HepG2 (cell line): ENCODE results near the gene PDE9A. TPM values are rescaled to one million over a fixed set of nuclear protein-coding genes. Genes with fewer than 3 reads are reported as not detected.
A peak's percentile ranks its signal among the peaks of the same experiment; 100 is the strongest.

Experiments
- HNF4G ChIP-seq, 2 experiments: sonication (generic) in 1 of 2; formaldehyde crosslinking in 1 of 2; IDR thresholded peaks; 2 replicates each; pipeline versions ENCODE4 v1.4.0 to v1.6.1; 2011 to 2020; ENCODE audit warnings: borderline replicate concordance in 2 of 2, low read depth in 2 of 2, mild to moderate bottlenecking in 2 of 2, low read length in 1 of 2, missing genetic modification reagents in 1 of 2, moderate library complexity in 1 of 2
- SOX6 ChIP-seq, 2 experiments: fragments of 450-650 bp in 1 of 2; sonication (generic) in 1 of 2; formaldehyde crosslinking in 1 of 2; IDR thresholded peaks; 2 replicates each; pipeline versions ENCODE4 v1.4.0 to v1.6.1; 2017 to 2020; ENCODE audit warnings: antibody characterized with exemption in 1 of 2, mild to moderate bottlenecking in 1 of 2, missing genetic modification reagents in 1 of 2
- TCF7L2 ChIP-seq: IDR thresholded peaks from 2 replicates; pipeline ENCODE4 v1.6.1; 2011; ENCODE audit warnings: mild to moderate bottlenecking, low read depth, low read length, moderate library complexity
- polyA plus RNA-seq, 8 experiments: library from polyadenylated mRNA; depleted of rRNA in 3 of 8; stranded (reverse) in 7 of 8; unstranded in 1 of 8; fragments of >200 nt; fragmentation: Illumina TruSeq in 4 of 8; extraction: Trizol in 4 of 8; gene quantifications; 2 replicates each; pipeline versions ENCODE4 v1.2.1 to v1.2.3, GENCODE V29; 2011 to 2016; ENCODE audit warnings: low read depth in 4 of 8, missing spikeins in 1 of 8, mixed read lengths in 1 of 8; ENCODE audit not compliant: insufficient read depth in 1 of 8
- total RNA-seq, 5 experiments: library from RNA; depleted of rRNA; stranded (reverse); fragments of >200 nt; fragmentation: Illumina TruSeq; extraction: Trizol; gene quantifications; 2 replicates each; pipeline ENCODE4 v1.2.3, GENCODE V29; 2016; ENCODE audit warnings: low read depth in 1 of 5
- TF ChIP-seq, protein P1 (sequence below): sonication (generic); formaldehyde crosslinking; IDR thresholded peaks from one replicate; pipeline ENCODE4 v1.5.1; 2020; ENCODE audit warnings: mild to moderate bottlenecking, missing genetic modification reagents; ENCODE audit errors: not compliant biosample characterization
- TF ChIP-seq, protein P2 (sequence below): sonication (generic); formaldehyde crosslinking; IDR thresholded peaks from 2 replicates; pipeline ENCODE4 v1.4.0; 2020; ENCODE audit warnings: missing genetic modification reagents
- TF ChIP-seq, protein P3 (sequence below): IDR thresholded peaks from 2 replicates; pipeline ENCODE4 v1.6.1; 2016

The PDE9A gene
- total and polyA plus RNA-seq, 2 of the 13 experiments (the other 11 are each of a cell fraction or from before 2014, with no cell fraction given): 4.6 to 19.7 TPM

DNA sequence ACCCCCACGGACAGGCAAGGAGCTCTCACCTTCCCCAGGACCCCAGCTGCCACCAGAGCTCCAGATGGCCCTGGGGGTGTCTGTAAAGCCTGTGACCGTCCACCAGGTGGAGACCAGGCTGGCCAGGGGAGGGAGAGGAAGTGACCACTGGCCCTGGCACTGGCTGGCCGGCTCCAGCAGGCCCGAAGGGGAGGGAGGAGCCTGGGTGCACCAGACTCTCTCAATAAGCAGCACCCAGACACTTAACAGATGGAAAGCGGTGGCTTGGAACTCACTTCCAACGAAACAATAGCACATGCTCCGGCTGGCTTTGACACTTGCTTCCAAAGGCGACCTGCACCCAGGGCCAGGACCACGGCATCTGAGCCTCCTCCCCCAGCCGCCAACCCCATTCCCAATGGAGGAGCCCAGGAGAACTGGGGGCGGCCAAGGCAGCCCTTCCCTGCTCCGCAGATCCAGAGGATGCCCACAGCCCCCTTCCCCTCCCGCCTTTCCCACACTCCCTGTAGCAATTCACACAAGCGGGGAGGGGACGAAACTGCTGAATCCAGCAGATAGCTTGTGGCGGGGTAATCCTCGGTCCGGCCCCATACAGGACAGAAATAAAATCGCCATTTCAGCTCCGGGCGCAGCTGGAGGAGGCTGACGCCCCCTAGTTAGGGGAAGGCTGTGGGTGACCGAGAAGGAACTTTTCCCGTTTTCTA is 742 bp upstream of the PDE9A start (continued):
- TF ChIP-seq, protein P1, sequence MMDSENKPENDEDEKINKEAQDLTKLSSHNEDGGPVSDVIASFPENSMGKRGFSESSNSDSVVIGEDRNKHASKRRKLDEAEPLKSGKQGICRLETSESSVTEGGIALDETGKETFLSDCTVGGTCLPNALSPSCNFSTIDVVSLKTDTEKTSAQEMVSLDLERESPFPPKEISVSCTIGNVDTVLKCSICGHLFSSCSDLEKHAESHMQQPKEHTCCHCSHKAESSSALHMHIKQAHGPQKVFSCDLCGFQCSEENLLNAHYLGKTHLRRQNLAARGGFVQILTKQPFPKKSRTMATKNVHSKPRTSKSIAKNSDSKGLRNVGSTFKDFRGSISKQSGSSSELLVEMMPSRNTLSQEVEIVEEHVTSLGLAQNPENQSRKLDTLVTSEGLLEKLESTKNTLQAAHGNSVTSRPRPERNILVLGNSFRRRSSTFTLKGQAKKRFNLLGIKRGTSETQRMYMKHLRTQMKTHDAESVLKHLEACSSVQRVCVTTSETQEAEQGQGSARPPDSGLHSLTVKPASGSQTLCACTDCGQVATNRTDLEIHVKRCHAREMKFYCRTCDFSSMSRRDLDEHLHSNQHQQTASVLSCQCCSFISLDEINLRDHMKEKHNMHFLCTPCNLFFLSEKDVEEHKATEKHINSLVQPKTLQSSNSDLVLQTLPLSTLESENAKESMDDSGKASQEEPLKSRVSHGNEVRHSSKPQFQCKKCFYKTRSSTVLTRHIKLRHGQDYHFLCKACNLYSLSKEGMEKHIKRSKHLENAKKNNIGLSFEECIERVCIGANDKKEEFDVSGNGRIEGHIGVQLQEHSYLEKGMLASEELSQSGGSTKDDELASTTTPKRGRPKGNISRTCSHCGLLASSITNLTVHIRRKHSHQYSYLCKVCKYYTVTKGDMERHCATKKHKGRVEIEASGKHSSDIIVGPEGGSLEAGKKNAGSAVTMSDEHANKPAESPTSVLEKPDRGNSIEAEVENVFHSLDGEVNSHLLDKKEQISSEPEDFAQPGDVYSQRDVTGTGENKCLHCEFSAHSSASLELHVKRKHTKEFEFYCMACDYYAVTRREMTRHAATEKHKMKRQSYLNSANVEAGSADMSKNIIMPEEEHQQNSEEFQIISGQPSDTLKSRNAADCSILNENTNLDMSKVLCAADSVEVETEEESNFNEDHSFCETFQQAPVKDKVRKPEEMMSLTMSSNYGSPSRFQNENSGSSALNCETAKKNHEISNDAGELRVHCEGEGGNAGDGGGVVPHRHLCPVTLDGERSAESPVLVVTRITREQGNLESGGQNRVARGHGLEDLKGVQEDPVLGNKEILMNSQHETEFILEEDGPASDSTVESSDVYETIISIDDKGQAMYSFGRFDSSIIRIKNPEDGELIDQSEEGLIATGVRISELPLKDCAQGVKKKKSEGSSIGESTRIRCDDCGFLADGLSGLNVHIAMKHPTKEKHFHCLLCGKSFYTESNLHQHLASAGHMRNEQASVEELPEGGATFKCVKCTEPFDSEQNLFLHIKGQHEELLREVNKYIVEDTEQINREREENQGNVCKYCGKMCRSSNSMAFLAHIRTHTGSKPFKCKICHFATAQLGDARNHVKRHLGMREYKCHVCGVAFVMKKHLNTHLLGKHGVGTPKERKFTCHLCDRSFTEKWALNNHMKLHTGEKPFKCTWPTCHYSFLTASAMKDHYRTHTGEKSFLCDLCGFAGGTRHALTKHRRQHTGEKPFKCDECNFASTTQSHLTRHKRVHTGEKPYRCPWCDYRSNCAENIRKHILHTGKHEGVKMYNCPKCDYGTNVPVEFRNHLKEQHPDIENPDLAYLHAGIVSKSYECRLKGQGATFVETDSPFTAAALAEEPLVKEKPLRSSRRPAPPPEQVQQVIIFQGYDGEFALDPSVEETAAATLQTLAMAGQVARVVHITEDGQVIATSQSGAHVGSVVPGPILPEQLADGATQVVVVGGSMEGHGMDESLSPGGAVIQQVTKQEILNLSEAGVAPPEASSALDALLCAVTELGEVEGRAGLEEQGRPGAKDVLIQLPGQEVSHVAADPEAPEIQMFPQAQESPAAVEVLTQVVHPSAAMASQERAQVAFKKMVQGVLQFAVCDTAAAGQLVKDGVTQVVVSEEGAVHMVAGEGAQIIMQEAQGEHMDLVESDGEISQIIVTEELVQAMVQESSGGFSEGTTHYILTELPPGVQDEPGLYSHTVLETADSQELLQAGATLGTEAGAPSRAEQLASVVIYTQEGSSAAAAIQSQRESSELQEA (CRISPR knock-in tag): no peak
- TF ChIP-seq, protein P2, sequence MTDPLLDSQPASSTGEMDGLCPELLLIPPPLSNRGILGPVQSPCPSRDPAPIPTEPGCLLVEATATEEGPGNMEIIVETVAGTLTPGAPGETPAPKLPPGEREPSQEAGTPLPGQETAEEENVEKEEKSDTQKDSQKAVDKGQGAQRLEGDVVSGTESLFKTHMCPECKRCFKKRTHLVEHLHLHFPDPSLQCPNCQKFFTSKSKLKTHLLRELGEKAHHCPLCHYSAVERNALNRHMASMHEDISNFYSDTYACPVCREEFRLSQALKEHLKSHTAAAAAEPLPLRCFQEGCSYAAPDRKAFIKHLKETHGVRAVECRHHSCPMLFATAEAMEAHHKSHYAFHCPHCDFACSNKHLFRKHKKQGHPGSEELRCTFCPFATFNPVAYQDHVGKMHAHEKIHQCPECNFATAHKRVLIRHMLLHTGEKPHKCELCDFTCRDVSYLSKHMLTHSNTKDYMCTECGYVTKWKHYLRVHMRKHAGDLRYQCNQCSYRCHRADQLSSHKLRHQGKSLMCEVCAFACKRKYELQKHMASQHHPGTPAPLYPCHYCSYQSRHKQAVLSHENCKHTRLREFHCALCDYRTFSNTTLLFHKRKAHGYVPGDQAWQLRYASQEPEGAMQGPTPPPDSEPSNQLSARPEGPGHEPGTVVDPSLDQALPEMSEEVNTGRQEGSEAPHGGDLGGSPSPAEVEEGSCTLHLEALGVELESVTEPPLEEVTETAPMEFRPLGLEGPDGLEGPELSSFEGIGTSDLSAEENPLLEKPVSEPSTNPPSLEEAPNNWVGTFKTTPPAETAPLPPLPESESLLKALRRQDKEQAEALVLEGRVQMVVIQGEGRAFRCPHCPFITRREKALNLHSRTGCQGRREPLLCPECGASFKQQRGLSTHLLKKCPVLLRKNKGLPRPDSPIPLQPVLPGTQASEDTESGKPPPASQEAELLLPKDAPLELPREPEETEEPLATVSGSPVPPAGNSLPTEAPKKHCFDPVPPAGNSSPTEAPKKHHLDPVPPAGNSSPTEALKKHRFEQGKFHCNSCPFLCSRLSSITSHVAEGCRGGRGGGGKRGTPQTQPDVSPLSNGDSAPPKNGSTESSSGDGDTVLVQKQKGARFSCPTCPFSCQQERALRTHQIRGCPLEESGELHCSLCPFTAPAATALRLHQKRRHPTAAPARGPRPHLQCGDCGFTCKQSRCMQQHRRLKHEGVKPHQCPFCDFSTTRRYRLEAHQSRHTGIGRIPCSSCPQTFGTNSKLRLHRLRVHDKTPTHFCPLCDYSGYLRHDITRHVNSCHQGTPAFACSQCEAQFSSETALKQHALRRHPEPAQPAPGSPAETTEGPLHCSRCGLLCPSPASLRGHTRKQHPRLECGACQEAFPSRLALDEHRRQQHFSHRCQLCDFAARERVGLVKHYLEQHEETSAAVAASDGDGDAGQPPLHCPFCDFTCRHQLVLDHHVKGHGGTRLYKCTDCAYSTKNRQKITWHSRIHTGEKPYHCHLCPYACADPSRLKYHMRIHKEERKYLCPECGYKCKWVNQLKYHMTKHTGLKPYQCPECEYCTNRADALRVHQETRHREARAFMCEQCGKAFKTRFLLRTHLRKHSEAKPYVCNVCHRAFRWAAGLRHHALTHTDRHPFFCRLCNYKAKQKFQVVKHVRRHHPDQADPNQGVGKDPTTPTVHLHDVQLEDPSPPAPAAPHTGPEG (CRISPR knock-in tag): no peak
- no peak for TF ChIP-seq TCF7L2
- no peak for TF ChIP-seq HNF4G (IDR thresholded peaks at IDR 0.05; ENCODE audit: borderline replicate concordance, low read depth, low read length)
- TF ChIP-seq HNF4G (CRISPR knock-in tag; IDR thresholded peaks at IDR 0.05; ENCODE audit: borderline replicate concordance, low read depth): no peak
- TF ChIP-seq, protein P3, sequence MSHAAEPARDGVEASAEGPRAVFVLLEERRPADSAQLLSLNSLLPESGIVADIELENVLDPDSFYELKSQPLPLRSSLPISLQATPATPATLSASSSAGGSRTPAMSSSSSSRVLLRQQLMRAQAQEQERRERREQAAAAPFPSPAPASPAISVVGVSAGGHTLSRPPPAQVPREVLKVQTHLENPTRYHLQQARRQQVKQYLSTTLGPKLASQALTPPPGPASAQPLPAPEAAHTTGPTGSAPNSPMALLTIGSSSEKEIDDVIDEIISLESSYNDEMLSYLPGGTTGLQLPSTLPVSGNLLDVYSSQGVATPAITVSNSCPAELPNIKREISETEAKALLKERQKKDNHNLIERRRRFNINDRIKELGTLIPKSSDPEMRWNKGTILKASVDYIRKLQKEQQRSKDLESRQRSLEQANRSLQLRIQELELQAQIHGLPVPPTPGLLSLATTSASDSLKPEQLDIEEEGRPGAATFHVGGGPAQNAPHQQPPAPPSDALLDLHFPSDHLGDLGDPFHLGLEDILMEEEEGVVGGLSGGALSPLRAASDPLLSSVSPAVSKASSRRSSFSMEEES (CRISPR knock-in tag): 0 out of 2 replicates have a peak, but pooled peaks have one; percentile 15
- no peak for TF ChIP-seq SOX6 (IDR thresholded peaks at IDR 0.05)
- TF ChIP-seq SOX6 (CRISPR knock-in tag; IDR thresholded peaks at IDR 0.05): 0 out of 2 replicates have a peak, but pooled peaks have one; percentile 9
